Colonic mucosa (tissue), 4 donors: Measurements from ENCODE around the gene EPB41L5. TPM values are rescaled to one million over a fixed set of nuclear protein-coding genes. Genes with fewer than 3 reads are reported as not detected.

ENCODE experiments used
- DNase-seq: peaks from one replicate; pipeline ENCODE4 v3.0.0-alpha.2; 2020
- H3K27ac ChIP-seq: fragments of 200-600 bp; one replicate; pipeline ENCODE4 v1.8.0; 2021
- H3K27me3 ChIP-seq: fragments of 200-600 bp; one replicate; pipeline ENCODE4 v1.8.0; 2021
- H3K36me3 ChIP-seq: fragments of 200-600 bp; one replicate; pipeline ENCODE4 v1.8.0; 2021
- H3K4me1 ChIP-seq: fragments of 200-600 bp; one replicate; pipeline ENCODE4 v1.8.0; 2021; ENCODE audit warnings: mild to moderate bottlenecking
- H3K4me3 ChIP-seq: fragments of 200-600 bp; one replicate; pipeline ENCODE4 v1.8.0; 2021
- H3K9ac ChIP-seq, 2 donors: one replicate each; pipeline ENCODE4 v1.7.0; 2013; ENCODE audit warnings: control low read depth in 2 of 2, low read depth in 2 of 2, low read length in 2 of 2
- H3K9me3 ChIP-seq: fragments of 200-600 bp; one replicate; pipeline ENCODE4 v1.8.0; 2021
- intact Hi-C: fragments of 100-400 bp; cut with DNase I; formaldehyde crosslinking; loops from one replicate; pipeline ENCODE4 v1.14.1; 2022
- total RNA-seq, 2 donors: library from RNA; stranded (reverse); fragmentation: NEBNext Ultra II Directional in 1 of 2; extraction: Animal tissue kit (Norgen Biotek cat#: 25700) in 1 of 2; gene quantifications; one replicate each; pipeline ENCODE4 v1.2.1, GENCODE V29; 2021
- TF ChIP-seq, protein P1 (sequence below): fragments of 200-600 bp; IDR thresholded peaks from one replicate; pipeline ENCODE4 v1.8.0; 2022; ENCODE audit warnings: antibody characterized with exemption, mild to moderate bottlenecking
- donor health status: healthy.
- donor health status: DM: no; HTN: no; CAD: no.
- donor health status: DM: no; HTN: no; CAD: no.

The EPB41L5 gene
- total RNA-seq, 2 donors from 2014 or later: 21.6 to 36.0 TPM

GRCh38 chr2:120210270-120210693 is 197.4 kb downstream of the EPB41L5 start:
- Histone ChIP-seq H3K4me1 (no peaks in the 10 kb centered on the region), H3K4me3 (no peak overlapping the region), H3K36me3 (no peaks in the 10 kb centered on the region), H3K9me3 (no peaks in the 10 kb centered on the region), H3K9ac (no peak overlapping the region), H3K27ac (no peak overlapping the region), H3K27me3 (no peaks in the 10 kb centered on the region)
- intact Hi-C loops: no loop called here
- no peak for DNase-seq
- TF ChIP-seq, protein P1, sequence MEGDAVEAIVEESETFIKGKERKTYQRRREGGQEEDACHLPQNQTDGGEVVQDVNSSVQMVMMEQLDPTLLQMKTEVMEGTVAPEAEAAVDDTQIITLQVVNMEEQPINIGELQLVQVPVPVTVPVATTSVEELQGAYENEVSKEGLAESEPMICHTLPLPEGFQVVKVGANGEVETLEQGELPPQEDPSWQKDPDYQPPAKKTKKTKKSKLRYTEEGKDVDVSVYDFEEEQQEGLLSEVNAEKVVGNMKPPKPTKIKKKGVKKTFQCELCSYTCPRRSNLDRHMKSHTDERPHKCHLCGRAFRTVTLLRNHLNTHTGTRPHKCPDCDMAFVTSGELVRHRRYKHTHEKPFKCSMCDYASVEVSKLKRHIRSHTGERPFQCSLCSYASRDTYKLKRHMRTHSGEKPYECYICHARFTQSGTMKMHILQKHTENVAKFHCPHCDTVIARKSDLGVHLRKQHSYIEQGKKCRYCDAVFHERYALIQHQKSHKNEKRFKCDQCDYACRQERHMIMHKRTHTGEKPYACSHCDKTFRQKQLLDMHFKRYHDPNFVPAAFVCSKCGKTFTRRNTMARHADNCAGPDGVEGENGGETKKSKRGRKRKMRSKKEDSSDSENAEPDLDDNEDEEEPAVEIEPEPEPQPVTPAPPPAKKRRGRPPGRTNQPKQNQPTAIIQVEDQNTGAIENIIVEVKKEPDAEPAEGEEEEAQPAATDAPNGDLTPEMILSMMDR: no peak

DNA sequence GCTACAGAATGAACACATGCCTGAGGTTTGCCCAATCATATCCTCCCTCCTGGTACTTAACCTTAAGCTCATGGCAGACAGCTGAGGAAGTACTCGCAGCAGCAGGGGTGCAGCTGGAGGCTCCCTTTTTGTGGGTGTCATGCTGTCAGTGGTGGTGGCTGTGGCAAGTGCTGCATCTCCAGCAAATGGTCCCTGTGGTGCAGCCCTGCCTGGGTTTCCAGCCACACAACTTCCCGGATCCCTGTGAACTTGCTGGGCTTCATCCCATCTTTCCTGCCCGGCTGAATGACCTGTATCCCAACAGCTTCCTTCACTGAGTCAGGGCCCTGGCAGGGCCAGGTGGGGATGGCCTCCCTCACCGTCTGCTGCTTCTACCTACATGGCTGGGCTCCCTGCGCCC is 205.3 kb downstream of the EPB41L5 start:
- Histone ChIP-seq H3K9ac (no peak overlapping the region), H3K4me1 (no peaks in the 10 kb centered on the region), H3K4me3 (no peak overlapping the region), H3K9me3 (no peaks in the 10 kb centered on the region), H3K27ac (no peak overlapping the region), H3K27me3 (no peaks in the 10 kb centered on the region), H3K36me3 (no peaks in the 10 kb centered on the region)
- TF ChIP-seq, protein P1: no peak
- intact Hi-C loops: no loop called here
- no peak for DNase-seq

DNA sequence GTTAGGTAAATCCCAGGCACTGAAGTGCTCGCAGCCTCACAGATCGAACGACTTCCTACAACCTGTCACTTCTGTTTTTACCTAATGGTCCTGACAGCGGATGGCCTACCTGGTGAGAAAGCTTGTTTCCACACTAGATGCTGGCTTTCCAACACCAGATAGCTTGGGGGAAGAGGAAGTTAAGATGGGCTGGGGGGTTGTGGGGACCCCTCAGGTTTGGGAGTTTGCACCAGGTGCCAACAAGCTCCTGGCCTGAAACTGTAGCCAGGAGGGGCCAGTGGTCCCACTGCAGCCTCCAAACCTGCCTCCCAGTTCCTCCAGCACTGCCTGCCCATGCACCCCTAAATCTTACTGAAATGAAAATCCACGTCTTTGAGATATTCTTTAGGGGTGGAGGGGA is 206.4 kb downstream of the EPB41L5 start:
- Histone ChIP-seq H3K9me3 (no peaks in the 10 kb centered on the region), H3K9ac (no peak overlapping the region), H3K27me3 (no peaks in the 10 kb centered on the region), H3K4me1 (peaks cover 4% of the 10 kb centered on the region), H3K36me3 (no peaks in the 10 kb centered on the region), H3K4me3 (no peak overlapping the region), H3K27ac (no peak overlapping the region)
- intact Hi-C loops: no loop called here
- TF ChIP-seq, protein P1: no peak
- no peak for DNase-seq

DNA sequence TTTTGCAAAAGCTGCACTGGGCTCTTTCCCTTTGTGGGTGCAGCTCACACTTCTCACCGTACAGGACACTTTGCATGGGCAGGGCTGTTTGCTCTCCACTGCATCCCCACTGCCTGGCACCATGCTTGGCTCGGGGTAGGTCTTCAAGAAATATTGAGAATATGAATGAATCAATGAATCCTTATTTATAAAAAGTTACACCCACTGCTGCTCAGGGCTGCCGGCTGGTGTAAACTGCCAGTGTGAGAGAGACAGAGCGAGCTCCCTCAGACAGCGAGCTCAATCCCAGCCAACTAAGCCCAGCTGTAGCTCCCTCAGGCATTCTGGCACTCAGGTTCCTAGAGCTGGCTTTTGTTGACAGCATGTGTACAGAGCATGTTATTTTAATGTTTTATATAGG is 206.9 kb downstream of the EPB41L5 start:
- intact Hi-C loops: no loop called here
- Histone ChIP-seq H3K9me3 (no peaks in the 10 kb centered on the region), H3K27ac (no peak overlapping the region), H3K4me1 (peaks cover 4% of the 10 kb centered on the region), H3K36me3 (no peaks in the 10 kb centered on the region), H3K9ac (no peak overlapping the region), H3K4me3 (no peak overlapping the region), H3K27me3 (no peaks in the 10 kb centered on the region)
- TF ChIP-seq, protein P1: no peak
- no peak for DNase-seq

DNA sequence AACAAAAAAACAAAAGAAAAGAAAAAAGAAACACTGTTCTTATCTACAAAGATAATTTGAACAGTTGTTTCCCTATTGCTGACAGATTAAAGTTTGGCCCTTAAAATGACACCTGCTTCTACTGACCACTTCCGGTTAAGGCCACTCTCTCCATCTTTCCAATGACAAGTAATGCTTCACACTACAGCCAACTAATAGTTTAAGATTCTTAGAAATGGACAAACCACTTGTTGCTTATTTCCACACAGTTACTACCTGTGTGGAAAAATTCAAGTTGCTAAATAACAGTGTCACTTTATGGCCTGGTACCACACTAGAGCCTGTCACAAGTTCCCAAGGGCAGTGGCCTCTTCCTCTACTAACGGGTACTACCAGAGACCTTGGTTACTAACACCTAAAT is 207.9 kb downstream of the EPB41L5 start:
- DNase-seq: no peak
- TF ChIP-seq, protein P1: no peak
- no peak overlapping the region for H3K4me3 ChIP-seq
- no peaks in the 10 kb centered on the region for H3K36me3 ChIP-seq
- H3K27me3 ChIP-seq: no peaks in the 10 kb centered on the region
- intact Hi-C loops: no loop called here
- no peaks in the 10 kb centered on the region for H3K9me3 ChIP-seq
- H3K9ac ChIP-seq: no peak overlapping the region
- no peak overlapping the region for H3K27ac ChIP-seq
- H3K4me1 ChIP-seq: peaks cover 4% of the 10 kb centered on the region

- TF ChIP-seq, protein P1: no peak
- H3K4me1 ChIP-seq: peaks cover 4% of the 10 kb centered on the region
- DNase-seq: no peak
Measured at GRCh38 chr2:120221616-120222015, 208.7 kb downstream of the EPB41L5 start.

More at GRCh38 chr2:120221616-120222015, 208.7 kb downstream of the EPB41L5 start:
- no peak overlapping the region for H3K27ac ChIP-seq
- intact Hi-C loops: no loop called here
- H3K27me3 ChIP-seq: no peaks in the 10 kb centered on the region
- H3K9ac ChIP-seq: no peak overlapping the region
- no peaks in the 10 kb centered on the region for H3K9me3 ChIP-seq
- no peaks in the 10 kb centered on the region for H3K36me3 ChIP-seq
- H3K4me3 ChIP-seq: no peak overlapping the region
